NCI-H69 (cell line): ENCODE results near the gene FCHSD2.
"Not testable (repeated sequence)": the region's sequence is repeated elsewhere in the genome, so short reads cannot be mapped to it uniquely, and the experiment has no call there.

Experiments used
- DNase-seq: peaks from one replicate; lab custom pipeline; 2025; lab: John Stamatoyannopoulos, UW

The FCHSD2 gene

GRCh38 chr11:72820439-72821139, 321.5 kb downstream of the FCHSD2 start:
- no peak for DNase-seq

- no peak for DNase-seq
These were observed 323.1 kb downstream of the FCHSD2 start for GRCh38 chr11:72818971-72819370.

- DNase-seq = no peak
These were observed 324.2 kb downstream of the FCHSD2 start for GRCh38 chr11:72817966-72818365.

GRCh38 chr11:72816404-72816990, 325.6 kb downstream of the FCHSD2 start:
- no peak for DNase-seq

GRCh38 chr11:72815110-72815618, 327.0 kb downstream of the FCHSD2 start:
- DNase-seq = peak; percentile 82

GRCh38 chr11:72814286-72815109, 327.6 kb downstream of the FCHSD2 start, which contains the start of gene ATG16L2:
Gene ATG16L2 (plus strand): TSS chr11:72814411. CDS start chr11:72814446, 35 bp downstream.
- DNase-seq = peak; percentile 95

- peak; percentile 94 for DNase-seq
These were observed 328.3 kb downstream of the FCHSD2 start for GRCh38 chr11:72813740-72814285.

GRCh38 chr11:72812967-72813739, 329.0 kb downstream of the FCHSD2 start:
- DNase-seq = peak; percentile 85

- peak; percentile 87 for DNase-seq
These were observed 329.5 kb downstream of the FCHSD2 start for GRCh38 chr11:72812604-72812966.

- not testable (repeated sequence) for DNase-seq
These were observed 330.4 kb downstream of the FCHSD2 start for GRCh38 chr11:72811686-72812085.

- no peak for DNase-seq
These were observed 333.8 kb downstream of the FCHSD2 start for GRCh38 chr11:72808331-72808798.

- no peak for DNase-seq
These were observed 334.3 kb downstream of the FCHSD2 start for GRCh38 chr11:72807792-72808191.

- no peak for DNase-seq
These were observed 335.0 kb downstream of the FCHSD2 start for GRCh38 chr11:72807021-72807693.

- not testable (repeated sequence) for DNase-seq
These were observed 335.7 kb downstream of the FCHSD2 start for GRCh38 chr11:72806378-72806777.

GRCh38 chr11:72805216-72805615, 336.9 kb downstream of the FCHSD2 start:
- DNase-seq = no peak

- no peak for DNase-seq
These were observed 339.3 kb downstream of the FCHSD2 start for GRCh38 chr11:72802822-72803221.

- no peak for DNase-seq
These were observed 342.7 kb downstream of the FCHSD2 start for GRCh38 chr11:72799441-72799840.

- no peak for DNase-seq
These were observed 343.8 kb downstream of the FCHSD2 start for GRCh38 chr11:72798361-72798760.

GRCh38 chr11:72793425-72794367, 348.4 kb downstream of the FCHSD2 start, which contains the start of gene STARD10:
Gene STARD10 (minus strand): TSS chr11:72794047. CDS start chr11:72781181, 12,866 bp downstream.
- DNase-seq = peak; percentile 98

- no peak for DNase-seq
These were observed 349.1 kb downstream of the FCHSD2 start for GRCh38 chr11:72793076-72793424.
